GM21528 (cell line): Measurements from ENCODE around the gene ANKRD1.

ENCODE experiments used
- ATAC-seq: cut with Tn5 transposase; IDR thresholded peaks from one replicate; pipeline ENCODE4 v1.9.1; 2021; ENCODE audit warnings: mild to moderate bottlenecking, moderate library complexity; ENCODE audit not compliant: unreplicated experiment, low FRiP score

Gene ANKRD1

GRCh38 chr10:90866050-90866598 lies 54.8 kb downstream of the ANKRD1 start:
- ATAC-seq, result no peak

DNA sequence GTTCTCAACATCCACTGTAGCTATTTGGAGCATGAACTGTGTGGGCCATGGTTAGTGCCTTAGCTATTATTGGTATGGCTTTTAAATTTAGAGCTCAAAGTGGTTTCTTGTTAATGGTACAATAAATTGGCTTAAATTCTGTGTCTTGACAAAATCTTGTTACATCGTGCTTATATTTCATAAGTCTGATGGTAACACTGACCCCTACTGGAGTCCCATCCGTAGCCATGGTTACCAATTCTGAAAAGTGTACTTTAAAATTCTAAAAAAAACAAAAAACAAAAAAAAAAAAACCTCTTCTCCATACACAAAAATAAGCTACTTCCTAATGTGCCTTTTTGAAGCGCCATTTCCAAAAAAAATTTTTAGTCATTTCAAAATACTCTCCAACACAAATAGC lies 55.5 kb downstream of the ANKRD1 start:
- ATAC-seq, result no peak

GRCh38 chr10:90862908-90863514 lies 57.9 kb downstream of the ANKRD1 start:
- no peak for ATAC-seq
